ENCODE results near the gene SIM2. TPM values are rescaled to one million over a fixed set of nuclear protein-coding genes. Genes with fewer than 3 reads are reported as not detected.

SIM2 gene
- total and polyA plus RNA-seq, 12 donors, result 0.01 to 0.16 (median 0.15) TPM; not detected in 9

DNA sequence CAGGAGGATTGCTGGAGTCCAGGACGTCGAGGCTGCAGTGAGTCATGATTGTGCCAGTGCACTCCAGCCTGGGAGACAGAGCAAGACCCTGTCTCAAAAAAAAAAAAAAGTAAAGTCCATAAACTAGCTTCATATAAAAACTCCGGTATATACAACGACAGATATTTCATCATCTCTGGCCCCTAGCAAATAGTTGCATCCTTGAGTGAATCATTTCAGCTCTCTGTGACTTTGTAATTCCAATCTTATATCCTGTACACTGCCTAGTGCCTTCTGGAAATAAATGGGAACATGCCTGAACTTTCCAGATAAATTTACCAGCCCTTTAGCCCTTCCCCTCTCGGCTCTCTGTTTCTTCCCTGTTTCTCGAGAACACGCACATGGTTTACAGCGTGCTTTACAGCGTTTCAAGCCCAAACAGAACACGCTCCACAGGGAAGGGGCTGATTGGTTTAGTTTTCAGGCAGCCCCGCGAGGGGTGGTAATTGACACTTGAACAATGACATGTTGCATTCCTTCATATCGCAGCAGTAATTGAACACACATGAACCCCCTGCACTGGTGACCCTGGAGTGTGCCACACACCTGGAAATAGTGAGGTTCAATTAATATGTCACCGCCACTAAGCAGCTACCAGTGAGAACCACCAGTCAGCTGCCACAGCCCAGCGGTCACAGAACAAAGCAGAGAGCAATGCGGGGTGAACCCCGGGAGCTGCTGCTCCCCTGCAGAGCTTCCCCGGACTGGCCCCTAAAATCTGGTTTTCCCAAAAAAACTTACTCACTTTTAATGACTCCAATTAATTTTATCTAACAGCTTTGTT, 35.7 kb upstream of the SIM2 start:
- no peak overlapping the region for H3K27ac ChIP-seq
- ATAC-seq (no peak), DNase-seq (no peak)
- H3K36me3 ChIP-seq, result no peaks in the 10 kb centered on the region
- WGBS, 2 donors, result 61 to 63% methylated on average over 18 of the region's 18 CpGs
- peaks cover 0 to 4% (median 0%) of the 10 kb centered on the region in 9 donors for H3K4me1 ChIP-seq
- no peaks in the 10 kb centered on the region for H3K9me3 ChIP-seq
- H3K27me3 ChIP-seq, result peaks cover 0 to 75% (median 49%) of the 10 kb centered on the region in 7 donors
- TF ChIP-seq, protein P1, sequence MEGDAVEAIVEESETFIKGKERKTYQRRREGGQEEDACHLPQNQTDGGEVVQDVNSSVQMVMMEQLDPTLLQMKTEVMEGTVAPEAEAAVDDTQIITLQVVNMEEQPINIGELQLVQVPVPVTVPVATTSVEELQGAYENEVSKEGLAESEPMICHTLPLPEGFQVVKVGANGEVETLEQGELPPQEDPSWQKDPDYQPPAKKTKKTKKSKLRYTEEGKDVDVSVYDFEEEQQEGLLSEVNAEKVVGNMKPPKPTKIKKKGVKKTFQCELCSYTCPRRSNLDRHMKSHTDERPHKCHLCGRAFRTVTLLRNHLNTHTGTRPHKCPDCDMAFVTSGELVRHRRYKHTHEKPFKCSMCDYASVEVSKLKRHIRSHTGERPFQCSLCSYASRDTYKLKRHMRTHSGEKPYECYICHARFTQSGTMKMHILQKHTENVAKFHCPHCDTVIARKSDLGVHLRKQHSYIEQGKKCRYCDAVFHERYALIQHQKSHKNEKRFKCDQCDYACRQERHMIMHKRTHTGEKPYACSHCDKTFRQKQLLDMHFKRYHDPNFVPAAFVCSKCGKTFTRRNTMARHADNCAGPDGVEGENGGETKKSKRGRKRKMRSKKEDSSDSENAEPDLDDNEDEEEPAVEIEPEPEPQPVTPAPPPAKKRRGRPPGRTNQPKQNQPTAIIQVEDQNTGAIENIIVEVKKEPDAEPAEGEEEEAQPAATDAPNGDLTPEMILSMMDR (IDR thresholded peaks at IDR 0.05), result no peak
- intact Hi-C loops (cut with DNase I), result loop anchor here in 2 of 10 donors (5.0 kb wide), 2 partner anchors 254 to 264 kb away; no protein-coding TSS in a partner anchor
- H3K4me3 ChIP-seq, result no peak overlapping the region

DNA sequence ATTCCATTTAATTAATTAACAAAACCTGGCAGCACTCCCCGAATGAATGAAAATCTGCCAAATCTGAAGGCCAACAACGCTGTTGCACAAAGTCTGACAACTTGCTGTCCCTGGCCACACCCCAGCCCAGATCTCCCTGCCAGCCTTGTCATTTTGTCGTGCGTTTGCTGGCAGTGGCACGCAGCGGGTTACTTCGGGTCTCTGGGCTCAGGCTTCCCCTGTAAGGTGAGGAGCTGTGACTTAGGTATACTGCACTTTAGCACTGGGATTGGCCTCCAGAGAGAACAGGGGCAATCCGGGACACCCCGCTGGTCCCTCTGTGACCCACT, 34.3 kb upstream of the SIM2 start:
- no peak overlapping the region for H3K27ac ChIP-seq
- H3K27me3 ChIP-seq, result peaks cover 0 to 76% (median 53%) of the 10 kb centered on the region in 7 donors
- peaks cover 0 to 4% (median 0%) of the 10 kb centered on the region in 9 donors for H3K4me1 ChIP-seq
- DNase-seq, result peak in 1 of 2 donors; percentile 30
- H3K36me3 ChIP-seq, result no peaks in the 10 kb centered on the region
- TF ChIP-seq, protein P1 (IDR thresholded peaks at IDR 0.05), result no peak
- no peak overlapping the region for H3K4me3 ChIP-seq
- intact Hi-C loops (cut with DNase I), result loop anchor here in 2 of 10 donors (5.0 kb wide), 2 partner anchors 253 to 263 kb away; no protein-coding TSS in a partner anchor
- no peaks in the 10 kb centered on the region for H3K9me3 ChIP-seq
- peak in 3 of 8 donors; percentile 22 to 65 (median 42) for ATAC-seq
- WGBS, 2 donors, result 57 to 68% methylated on average over 9 of the region's 9 CpGs

DNA sequence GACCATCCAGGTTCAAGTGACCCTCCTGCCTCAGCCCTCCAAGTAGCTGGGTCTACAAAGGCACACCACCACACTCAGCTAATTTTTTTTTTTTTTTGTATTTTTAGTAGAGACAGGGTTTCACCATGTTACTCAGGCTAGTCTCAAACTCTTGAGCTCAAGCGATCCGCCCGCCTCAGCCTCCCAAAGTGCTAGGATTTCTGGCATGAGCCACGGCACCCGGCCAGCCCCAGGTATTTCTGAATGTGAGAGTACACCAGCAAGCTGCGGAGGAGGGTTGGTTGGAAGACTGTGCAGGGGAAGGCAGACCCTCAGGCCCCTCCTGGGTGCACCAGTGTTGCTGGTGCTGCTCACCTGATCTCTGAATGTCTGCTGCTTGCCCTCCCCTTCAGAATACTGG, 33.1 kb upstream of the SIM2 start:
- 89 to 94% methylated on average over 6 of the region's 6 CpGs for WGBS, 2 donors
- Histone ChIP-seq H3K36me3 (no peaks in the 10 kb centered on the region), H3K9me3 (no peaks in the 10 kb centered on the region), H3K4me3 (no peak overlapping the region), H3K27ac (no peak overlapping the region), H3K27me3 (peaks cover 0 to 72% (median 42%) of the 10 kb centered on the region in 7 donors), H3K4me1 (peaks cover 0 to 4% (median 0%) of the 10 kb centered on the region in 9 donors)
- intact Hi-C loops (cut with DNase I), result no loop called here
- DNase-seq (no peak), ATAC-seq (no peak)
- TF ChIP-seq, protein P1 (IDR thresholded peaks at IDR 0.05), result no peak

DNA sequence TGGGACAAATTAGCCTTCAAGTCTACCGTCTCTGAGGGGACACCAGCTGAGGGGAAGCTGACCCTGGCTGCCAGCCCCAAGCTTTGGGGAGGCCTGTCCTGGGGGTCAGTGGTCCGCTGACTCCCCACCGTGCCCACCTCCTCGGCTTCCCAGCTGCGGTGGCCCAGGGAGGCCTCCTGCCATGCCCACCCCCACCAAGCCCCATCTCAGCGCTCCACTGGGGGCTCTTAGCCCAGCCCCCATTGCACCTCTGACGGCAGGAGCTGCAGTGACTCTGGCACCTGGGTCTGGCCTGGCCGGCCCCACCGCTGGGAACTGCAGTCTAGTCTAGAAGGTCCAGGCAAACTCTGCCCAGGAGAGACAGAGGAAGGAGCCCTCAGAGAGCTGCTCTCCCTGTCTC, 30.2 kb upstream of the SIM2 start:
- TF ChIP-seq, protein P1 (IDR thresholded peaks at IDR 0.05), result no peak
- 65 to 80% methylated on average over 9 of the region's 9 CpGs for WGBS, 2 donors
- Histone ChIP-seq H3K27me3 (peaks cover 0 to 49% (median 25%) of the 10 kb centered on the region in 7 donors), H3K4me1 (no peaks in the 10 kb centered on the region), H3K9me3 (no peaks in the 10 kb centered on the region), H3K27ac (no peak overlapping the region), H3K4me3 (no peak overlapping the region), H3K36me3 (no peaks in the 10 kb centered on the region)
- no peak for ATAC-seq
- intact Hi-C loops (cut with DNase I), result no loop called here
- DNase-seq, result no peak

Measured in heart right ventricle (tissue), 16 donors.